Fibroblast of lung (primary cell): ENCODE results near the gene ANGPTL2.

ENCODE experiments used
- EZH2 ChIP-seq: IDR thresholded peaks from 2 replicates; pipeline ENCODE4 v1.5.1; 2012; ENCODE audit warnings: low read length, control low read depth, mild to moderate bottlenecking; ENCODE audit errors: missing control alignments
- TF ChIP-seq, protein P1 (sequence below), 2 donors: IDR thresholded peaks in 1 of 2; conservative IDR thresholded peaks in 1 of 2; 1 replicate in 1 of 2; 2 replicates in 1 of 2; pipeline ENCODE4 v1.5.1; 2011 to 2012; ENCODE audit warnings: low read length in 2 of 2, control low read depth in 1 of 2, inconsistent platforms in 1 of 2, low read depth in 1 of 2, mild to moderate bottlenecking in 1 of 2

DNA sequence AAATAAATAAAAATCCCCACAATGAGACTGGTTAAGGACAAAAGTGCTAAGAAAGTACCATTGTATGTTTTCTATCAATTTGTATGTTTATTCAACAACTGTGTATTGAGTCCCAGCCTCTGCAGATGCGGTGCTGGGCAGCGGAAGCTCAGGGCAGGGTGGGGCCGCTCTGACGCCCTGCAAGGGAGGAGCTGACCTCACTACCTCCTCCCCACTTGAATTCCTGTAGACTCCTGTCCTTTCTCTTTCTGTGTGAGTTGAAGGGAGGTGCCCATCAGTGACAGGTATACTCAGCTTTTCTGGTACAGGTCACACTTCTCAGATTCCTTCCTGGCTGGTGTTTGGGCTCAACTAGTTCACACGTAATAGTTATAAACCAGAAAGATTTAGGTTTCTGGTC lies 27.0 kb downstream of the ANGPTL2 start:
- TF ChIP-seq, protein P1, sequence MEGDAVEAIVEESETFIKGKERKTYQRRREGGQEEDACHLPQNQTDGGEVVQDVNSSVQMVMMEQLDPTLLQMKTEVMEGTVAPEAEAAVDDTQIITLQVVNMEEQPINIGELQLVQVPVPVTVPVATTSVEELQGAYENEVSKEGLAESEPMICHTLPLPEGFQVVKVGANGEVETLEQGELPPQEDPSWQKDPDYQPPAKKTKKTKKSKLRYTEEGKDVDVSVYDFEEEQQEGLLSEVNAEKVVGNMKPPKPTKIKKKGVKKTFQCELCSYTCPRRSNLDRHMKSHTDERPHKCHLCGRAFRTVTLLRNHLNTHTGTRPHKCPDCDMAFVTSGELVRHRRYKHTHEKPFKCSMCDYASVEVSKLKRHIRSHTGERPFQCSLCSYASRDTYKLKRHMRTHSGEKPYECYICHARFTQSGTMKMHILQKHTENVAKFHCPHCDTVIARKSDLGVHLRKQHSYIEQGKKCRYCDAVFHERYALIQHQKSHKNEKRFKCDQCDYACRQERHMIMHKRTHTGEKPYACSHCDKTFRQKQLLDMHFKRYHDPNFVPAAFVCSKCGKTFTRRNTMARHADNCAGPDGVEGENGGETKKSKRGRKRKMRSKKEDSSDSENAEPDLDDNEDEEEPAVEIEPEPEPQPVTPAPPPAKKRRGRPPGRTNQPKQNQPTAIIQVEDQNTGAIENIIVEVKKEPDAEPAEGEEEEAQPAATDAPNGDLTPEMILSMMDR (conservative IDR thresholded peaks at IDR 0.05 in 1 of 2, IDR thresholded peaks at IDR 0.05 in 1 of 2; ENCODE audit: low read depth in 1 of 2, low read length in 2 of 2), result no peak
- TF ChIP-seq EZH2, result no peak
